ENCODE results near the gene FCRLA.

Gene FCRLA

GRCh38 chr1:161706482-161707347 is at the start of gene FCRLA (continued):
- TF ChIP-seq, protein P1, sequence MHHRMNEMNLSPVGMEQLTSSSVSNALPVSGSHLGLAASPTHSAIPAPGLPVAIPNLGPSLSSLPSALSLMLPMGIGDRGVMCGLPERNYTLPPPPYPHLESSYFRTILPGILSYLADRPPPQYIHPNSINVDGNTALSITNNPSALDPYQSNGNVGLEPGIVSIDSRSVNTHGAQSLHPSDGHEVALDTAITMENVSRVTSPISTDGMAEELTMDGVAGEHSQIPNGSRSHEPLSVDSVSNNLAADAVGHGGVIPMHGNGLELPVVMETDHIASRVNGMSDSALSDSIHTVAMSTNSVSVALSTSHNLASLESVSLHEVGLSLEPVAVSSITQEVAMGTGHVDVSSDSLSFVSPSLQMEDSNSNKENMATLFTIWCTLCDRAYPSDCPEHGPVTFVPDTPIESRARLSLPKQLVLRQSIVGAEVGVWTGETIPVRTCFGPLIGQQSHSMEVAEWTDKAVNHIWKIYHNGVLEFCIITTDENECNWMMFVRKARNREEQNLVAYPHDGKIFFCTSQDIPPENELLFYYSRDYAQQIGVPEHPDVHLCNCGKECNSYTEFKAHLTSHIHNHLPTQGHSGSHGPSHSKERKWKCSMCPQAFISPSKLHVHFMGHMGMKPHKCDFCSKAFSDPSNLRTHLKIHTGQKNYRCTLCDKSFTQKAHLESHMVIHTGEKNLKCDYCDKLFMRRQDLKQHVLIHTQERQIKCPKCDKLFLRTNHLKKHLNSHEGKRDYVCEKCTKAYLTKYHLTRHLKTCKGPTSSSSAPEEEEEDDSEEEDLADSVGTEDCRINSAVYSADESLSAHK (tag by site-specific recombination; IDR thresholded peaks at IDR 0.05), result no peak
- no peak for TF ChIP-seq ZNF26 (tag by site-specific recombination; IDR thresholded peaks at IDR 0.05)
- TF ChIP-seq MEIS1 (CRISPR knock-in tag; IDR thresholded peaks at IDR 0.05; ENCODE audit: borderline replicate concordance), result no peak
- TF ChIP-seq ZNF624 (tag by site-specific recombination; IDR thresholded peaks at IDR 0.05), result no peak
- no peak for TF ChIP-seq ZNF660 (tag by site-specific recombination; IDR thresholded peaks at IDR 0.05)
- TF ChIP-seq ZNF280C (tag by site-specific recombination; IDR thresholded peaks at IDR 0.05), result no peak
- no peak for TF ChIP-seq ZIC2 (tag by site-specific recombination; IDR thresholded peaks at IDR 0.05)
- no peak for TF ChIP-seq KLF9 (tag by site-specific recombination; IDR thresholded peaks at IDR 0.05; ENCODE audit: low read depth)
- TF ChIP-seq ZNF112 (tag by site-specific recombination; IDR thresholded peaks at IDR 0.05), result no peak
- no peak for TF ChIP-seq OSR2 (tag by site-specific recombination; IDR thresholded peaks at IDR 0.05)
- peak; percentile 63; the same call in 1 of the 2 replicates for TF ChIP-seq ZEB2 (tag by site-specific recombination; IDR thresholded peaks at IDR 0.05)
- no peak for TF ChIP-seq FEZF1 (tag by site-specific recombination; IDR thresholded peaks at IDR 0.05)
- no peak for TF ChIP-seq ZNF701 (tag by site-specific recombination; IDR thresholded peaks at IDR 0.05)
- TF ChIP-seq ZNF157 (tag by site-specific recombination; IDR thresholded peaks at IDR 0.05), result no peak
- TF ChIP-seq, protein P2, sequence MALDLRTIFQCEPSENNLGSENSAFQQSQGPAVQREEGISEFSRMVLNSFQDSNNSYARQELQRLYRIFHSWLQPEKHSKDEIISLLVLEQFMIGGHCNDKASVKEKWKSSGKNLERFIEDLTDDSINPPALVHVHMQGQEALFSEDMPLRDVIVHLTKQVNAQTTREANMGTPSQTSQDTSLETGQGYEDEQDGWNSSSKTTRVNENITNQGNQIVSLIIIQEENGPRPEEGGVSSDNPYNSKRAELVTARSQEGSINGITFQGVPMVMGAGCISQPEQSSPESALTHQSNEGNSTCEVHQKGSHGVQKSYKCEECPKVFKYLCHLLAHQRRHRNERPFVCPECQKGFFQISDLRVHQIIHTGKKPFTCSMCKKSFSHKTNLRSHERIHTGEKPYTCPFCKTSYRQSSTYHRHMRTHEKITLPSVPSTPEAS (tag by site-specific recombination; IDR thresholded peaks at IDR 0.05), result no peak
- TF ChIP-seq ZNF169 (tag by site-specific recombination; IDR thresholded peaks at IDR 0.05), result no peak
- no peak for TF ChIP-seq ZNF2 (tag by site-specific recombination; IDR thresholded peaks at IDR 0.05)
- no peak for TF ChIP-seq ZNF626 (tag by site-specific recombination; IDR thresholded peaks at IDR 0.05)
- TF ChIP-seq ZBTB49 (tag by site-specific recombination; IDR thresholded peaks at IDR 0.05; ENCODE audit: low read depth), result no peak
- TF ChIP-seq PRDM6 (tag by site-specific recombination; IDR thresholded peaks at IDR 0.05), result no peak
- TF ChIP-seq ZNF621 (tag by site-specific recombination; IDR thresholded peaks at IDR 0.05), result no peak
- TF ChIP-seq ZNF24 (tag by site-specific recombination; IDR thresholded peaks at IDR 0.05), result 0 out of 2 replicates have a peak, but pooled peaks have one; percentile 17
- TF ChIP-seq, protein P3, sequence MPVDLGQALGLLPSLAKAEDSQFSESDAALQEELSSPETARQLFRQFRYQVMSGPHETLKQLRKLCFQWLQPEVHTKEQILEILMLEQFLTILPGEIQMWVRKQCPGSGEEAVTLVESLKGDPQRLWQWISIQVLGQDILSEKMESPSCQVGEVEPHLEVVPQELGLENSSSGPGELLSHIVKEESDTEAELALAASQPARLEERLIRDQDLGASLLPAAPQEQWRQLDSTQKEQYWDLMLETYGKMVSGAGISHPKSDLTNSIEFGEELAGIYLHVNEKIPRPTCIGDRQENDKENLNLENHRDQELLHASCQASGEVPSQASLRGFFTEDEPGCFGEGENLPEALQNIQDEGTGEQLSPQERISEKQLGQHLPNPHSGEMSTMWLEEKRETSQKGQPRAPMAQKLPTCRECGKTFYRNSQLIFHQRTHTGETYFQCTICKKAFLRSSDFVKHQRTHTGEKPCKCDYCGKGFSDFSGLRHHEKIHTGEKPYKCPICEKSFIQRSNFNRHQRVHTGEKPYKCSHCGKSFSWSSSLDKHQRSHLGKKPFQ (tag by site-specific recombination; IDR thresholded peaks at IDR 0.05), result no peak
- TF ChIP-seq, protein P4, sequence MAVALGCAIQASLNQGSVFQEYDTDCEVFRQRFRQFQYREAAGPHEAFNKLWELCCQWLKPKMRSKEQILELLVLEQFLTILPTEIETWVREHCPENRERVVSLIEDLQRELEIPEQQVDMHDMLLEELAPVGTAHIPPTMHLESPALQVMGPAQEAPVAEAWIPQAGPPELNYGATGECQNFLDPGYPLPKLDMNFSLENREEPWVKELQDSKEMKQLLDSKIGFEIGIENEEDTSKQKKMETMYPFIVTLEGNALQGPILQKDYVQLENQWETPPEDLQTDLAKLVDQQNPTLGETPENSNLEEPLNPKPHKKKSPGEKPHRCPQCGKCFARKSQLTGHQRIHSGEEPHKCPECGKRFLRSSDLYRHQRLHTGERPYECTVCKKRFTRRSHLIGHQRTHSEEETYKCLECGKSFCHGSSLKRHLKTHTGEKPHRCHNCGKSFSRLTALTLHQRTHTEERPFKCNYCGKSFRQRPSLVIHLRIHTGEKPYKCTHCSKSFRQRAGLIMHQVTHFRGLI (tag by site-specific recombination; IDR thresholded peaks at IDR 0.05), result peak; percentile 71; the same call in 1 of the 2 replicates

Data from HEK293 (cell line).